ENCODE results near the gene ZDHHC20.

The ZDHHC20 gene

DNA sequence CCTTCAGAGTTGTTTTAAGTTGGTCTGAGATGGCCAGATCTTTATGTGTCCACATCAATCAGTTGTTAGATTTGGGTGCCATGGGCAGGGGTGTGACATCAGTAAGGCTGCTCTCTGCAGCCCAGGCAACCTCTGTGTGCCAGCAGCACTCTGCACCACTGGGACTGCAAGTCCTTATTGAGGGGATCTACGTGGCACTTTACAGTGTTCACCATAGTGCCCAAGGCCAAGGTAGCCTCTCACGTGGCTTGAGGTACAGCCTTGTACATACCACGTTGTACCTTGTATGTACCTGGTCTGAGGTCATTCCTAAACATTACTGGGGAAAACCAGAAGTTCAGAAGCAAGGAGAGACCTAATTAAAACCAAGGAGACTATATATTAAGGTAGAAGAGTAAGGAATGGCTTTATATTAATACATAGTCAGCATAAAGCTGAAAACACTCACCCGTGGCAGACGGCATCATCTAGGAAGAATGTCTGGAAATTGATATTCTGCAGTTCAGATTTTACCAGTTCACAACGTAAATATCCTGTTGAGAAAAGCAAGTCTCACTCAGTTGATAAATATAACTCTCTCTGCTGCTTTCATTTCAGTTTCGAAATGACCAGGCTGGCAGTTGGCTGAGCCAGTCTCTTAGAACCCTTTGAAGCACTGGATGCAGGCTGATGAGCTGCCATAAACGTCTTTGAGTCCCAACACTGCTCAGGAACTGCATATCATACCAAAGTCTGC, 128.8 kb downstream of the ZDHHC20 start:
- TF ChIP-seq, protein P1, sequence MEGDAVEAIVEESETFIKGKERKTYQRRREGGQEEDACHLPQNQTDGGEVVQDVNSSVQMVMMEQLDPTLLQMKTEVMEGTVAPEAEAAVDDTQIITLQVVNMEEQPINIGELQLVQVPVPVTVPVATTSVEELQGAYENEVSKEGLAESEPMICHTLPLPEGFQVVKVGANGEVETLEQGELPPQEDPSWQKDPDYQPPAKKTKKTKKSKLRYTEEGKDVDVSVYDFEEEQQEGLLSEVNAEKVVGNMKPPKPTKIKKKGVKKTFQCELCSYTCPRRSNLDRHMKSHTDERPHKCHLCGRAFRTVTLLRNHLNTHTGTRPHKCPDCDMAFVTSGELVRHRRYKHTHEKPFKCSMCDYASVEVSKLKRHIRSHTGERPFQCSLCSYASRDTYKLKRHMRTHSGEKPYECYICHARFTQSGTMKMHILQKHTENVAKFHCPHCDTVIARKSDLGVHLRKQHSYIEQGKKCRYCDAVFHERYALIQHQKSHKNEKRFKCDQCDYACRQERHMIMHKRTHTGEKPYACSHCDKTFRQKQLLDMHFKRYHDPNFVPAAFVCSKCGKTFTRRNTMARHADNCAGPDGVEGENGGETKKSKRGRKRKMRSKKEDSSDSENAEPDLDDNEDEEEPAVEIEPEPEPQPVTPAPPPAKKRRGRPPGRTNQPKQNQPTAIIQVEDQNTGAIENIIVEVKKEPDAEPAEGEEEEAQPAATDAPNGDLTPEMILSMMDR (IDR thresholded peaks at IDR 0.05; ENCODE audit: borderline replicate concordance, insufficient read depth, low read depth, low read length): no peak
- H3K4me3 ChIP-seq (ENCODE audit: low read depth, low read length): peak overlapping the region; percentile 29

DNA sequence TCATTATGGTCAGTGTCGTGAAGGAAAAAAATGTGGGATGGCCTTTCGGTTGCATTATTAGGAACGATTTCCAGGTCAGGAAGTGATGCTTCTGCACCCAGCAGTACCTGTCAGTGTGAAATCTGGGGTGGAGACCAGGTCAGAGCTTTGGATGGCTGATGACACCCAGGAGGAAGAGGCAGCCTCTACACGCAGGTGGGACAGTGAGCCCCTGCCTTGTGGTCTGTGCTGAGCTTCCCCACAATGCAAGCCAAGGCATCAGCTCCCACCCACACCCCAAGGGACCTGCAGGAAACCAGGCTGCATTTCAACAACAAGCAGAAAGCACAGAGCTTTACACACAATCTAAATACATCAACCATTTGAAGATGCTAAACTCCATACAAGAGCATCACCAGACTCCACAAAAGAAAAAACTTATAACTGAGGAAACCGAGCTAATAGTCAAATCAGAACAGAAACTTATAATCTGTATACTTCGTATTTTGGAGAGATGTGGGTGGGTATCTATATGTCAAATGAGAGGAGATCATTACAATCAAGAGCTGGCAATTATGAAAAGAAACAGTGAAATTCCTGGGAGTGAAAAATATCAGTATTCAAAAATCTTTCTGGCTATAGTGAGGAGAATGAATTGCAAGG, 130.1 kb downstream of the ZDHHC20 start:
- TF ChIP-seq, protein P1 (IDR thresholded peaks at IDR 0.05; ENCODE audit: borderline replicate concordance, insufficient read depth, low read depth, low read length): no peak
- H3K4me3 ChIP-seq (ENCODE audit: low read depth, low read length): no peak overlapping the region

DNA sequence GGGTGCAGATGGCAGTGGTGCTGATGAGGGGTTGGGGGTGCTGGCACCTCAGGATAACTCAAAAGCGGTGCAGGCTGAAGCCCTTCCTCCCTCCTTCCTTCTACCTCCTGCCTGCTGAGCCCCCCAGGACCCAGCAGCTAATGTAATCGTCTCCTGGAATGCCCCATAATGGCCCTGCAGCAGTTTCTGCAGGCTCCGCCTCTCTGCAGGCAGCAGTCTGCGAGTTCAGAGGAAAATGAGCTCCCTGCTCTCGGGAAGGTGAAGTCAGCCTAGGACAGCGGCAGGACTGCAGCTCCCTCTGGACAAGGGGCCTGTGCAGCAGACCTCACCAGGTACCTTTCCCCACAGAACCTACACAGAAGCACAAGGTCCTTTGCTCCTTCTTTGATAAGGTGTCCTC, 130.9 kb downstream of the ZDHHC20 start:
- H3K4me3 ChIP-seq (ENCODE audit: low read depth, low read length): no peak overlapping the region
- TF ChIP-seq, protein P1 (IDR thresholded peaks at IDR 0.05; ENCODE audit: borderline replicate concordance, insufficient read depth, low read depth, low read length): no peak

DNA sequence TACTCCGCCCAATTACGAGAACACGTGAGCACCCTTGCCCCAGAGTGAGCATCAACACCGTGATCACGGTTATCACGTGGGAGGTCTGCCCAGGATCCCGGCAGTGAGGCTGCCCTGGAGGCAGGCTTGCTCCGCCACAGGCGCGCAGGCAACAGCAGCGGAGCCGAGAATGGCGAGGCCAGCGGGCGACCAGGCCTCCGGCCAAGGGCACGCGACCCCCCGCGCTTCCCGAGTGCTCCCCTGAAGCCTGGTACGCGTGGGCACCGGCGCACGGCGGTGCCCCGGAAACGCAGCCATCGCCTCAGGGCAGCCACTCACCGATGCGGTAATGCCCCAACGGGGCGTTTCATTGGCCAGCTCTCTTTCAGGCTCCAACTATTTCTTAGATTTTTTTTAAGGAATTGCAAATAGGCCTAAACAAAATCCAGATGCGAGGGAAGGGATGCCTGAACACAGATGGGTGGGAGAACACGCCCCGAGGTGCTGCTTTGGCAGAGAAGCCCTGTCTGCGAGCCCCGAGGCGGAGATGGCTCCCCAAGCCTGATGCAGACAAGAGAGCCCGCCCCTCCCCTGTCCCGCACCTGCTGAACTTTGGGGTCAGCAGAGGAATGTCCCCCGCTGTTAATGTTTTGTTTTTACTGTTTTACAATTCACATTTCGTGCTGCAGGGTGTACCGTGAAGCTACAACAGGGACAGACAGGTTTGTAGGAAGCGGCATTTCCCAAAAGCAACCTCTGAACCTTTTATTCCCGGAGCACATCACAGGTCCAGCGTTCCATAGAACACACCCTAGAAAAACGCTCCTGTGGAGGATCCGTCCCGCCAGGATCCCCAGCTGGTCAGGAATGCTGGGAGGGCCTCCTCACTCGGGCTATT, 132.7 kb downstream of the ZDHHC20 start:
- TF ChIP-seq, protein P1 (IDR thresholded peaks at IDR 0.05; ENCODE audit: borderline replicate concordance, insufficient read depth, low read depth, low read length): no peak
- H3K4me3 ChIP-seq (ENCODE audit: low read depth, low read length): no peak overlapping the region

DNA sequence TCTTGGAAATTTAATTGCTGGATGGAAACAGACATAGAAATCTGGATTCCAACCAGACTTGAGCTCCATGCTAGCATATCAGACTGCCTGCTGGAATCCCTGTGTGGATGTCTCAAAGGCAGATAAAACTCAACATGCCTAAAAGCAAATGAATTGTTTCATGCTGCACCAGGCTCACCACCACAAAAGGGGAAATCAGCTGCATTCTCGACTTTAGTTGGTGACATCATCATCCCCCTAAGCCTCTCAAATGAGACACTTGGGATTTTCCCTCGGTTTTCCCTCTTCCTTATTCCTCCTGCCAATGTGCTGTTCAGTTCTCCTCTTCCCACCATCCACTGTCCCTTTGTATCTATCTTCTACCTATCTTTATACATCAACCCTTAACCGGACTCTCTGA, 134.3 kb downstream of the ZDHHC20 start:
- H3K4me3 ChIP-seq (ENCODE audit: low read depth, low read length): no peak overlapping the region
- TF ChIP-seq, protein P1 (IDR thresholded peaks at IDR 0.05; ENCODE audit: borderline replicate concordance, insufficient read depth, low read depth, low read length): no peak

DNA sequence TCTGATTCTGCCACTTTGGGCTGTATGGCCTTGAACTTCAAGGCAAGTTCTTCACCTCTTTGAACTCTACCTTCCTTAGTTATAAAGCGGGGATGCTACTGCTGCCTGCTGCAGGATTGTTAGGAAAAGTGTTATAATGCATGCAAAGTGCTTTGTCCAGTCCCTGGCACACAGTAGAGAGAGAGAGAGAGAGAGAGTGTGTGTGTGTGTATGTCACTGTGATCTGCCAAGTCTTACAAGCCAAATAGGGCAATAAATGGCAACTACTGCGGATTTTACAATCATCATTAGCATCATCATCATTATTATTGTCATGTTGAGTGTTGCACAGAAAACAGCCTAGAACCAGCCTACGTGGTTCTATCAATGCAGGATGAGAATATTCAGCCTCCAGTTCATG, 136.1 kb downstream of the ZDHHC20 start:
- H3K4me3 ChIP-seq (ENCODE audit: low read depth, low read length): no peak overlapping the region
- TF ChIP-seq, protein P1 (IDR thresholded peaks at IDR 0.05; ENCODE audit: borderline replicate concordance, insufficient read depth, low read depth, low read length): no peak
